Nephron (organoid): Measurements from ENCODE around the gene ARMH1.
"Not testable (repeated sequence)": the region's sequence is repeated elsewhere in the genome, so short reads cannot be mapped to it uniquely, and the experiment has no call there.

ENCODE experiments used
- H3K27ac Mint-ChIP-seq, 3 experiments: 2 replicates each; pipeline ENCODE4 v1.8.0; 2020; ENCODE audit warnings: mixed read lengths in 3 of 3, mild to moderate bottlenecking in 2 of 3, moderate library complexity in 1 of 3
- H3K27me3 Mint-ChIP-seq: 2 replicates; pipeline ENCODE4 v1.8.0; 2021; ENCODE audit warnings: low read depth, mild to moderate bottlenecking, moderate library complexity, mixed read lengths
- H3K36me3 Mint-ChIP-seq: 2 replicates; pipeline ENCODE4 v1.8.0; 2020; ENCODE audit warnings: low read depth, mixed read lengths
- H3K4me1 Mint-ChIP-seq: 2 replicates; pipeline ENCODE4 v1.8.0; 2020; ENCODE audit warnings: mixed read lengths
- H3K4me3 Mint-ChIP-seq, 3 experiments: 2 replicates each; pipeline ENCODE4 v1.8.0; 2020; ENCODE audit warnings: mild to moderate bottlenecking in 3 of 3, mixed read lengths in 3 of 3, moderate library complexity in 2 of 3
- H3K9me3 Mint-ChIP-seq: 2 replicates; pipeline ENCODE4 v1.8.0; 2020; ENCODE audit warnings: mixed read lengths
- TF ChIP-seq, protein P1 (sequence below), 3 experiments: fragments of 200-600 bp; sonication (generic); IDR thresholded peaks; one replicate each; pipeline ENCODE4 v1.5.0; 2021; ENCODE audit warnings: antibody characterized with exemption in 3 of 3; ENCODE audit not compliant: unreplicated experiment in 3 of 3

The ARMH1 gene

GRCh38 chr1:44696101-44696500 is 21.6 kb downstream of the ARMH1 start:
- Mint-ChIP-seq H3K36me3 (peaks cover 5% of the 10 kb centered on the region), H3K27me3 (peaks cover 4% of the 10 kb centered on the region), H3K4me3 (no peak overlapping the region), H3K27ac (no peak overlapping the region), H3K9me3 (no peaks in the 10 kb centered on the region), H3K4me1 (no peaks in the 10 kb centered on the region)
- TF ChIP-seq, protein P1, sequence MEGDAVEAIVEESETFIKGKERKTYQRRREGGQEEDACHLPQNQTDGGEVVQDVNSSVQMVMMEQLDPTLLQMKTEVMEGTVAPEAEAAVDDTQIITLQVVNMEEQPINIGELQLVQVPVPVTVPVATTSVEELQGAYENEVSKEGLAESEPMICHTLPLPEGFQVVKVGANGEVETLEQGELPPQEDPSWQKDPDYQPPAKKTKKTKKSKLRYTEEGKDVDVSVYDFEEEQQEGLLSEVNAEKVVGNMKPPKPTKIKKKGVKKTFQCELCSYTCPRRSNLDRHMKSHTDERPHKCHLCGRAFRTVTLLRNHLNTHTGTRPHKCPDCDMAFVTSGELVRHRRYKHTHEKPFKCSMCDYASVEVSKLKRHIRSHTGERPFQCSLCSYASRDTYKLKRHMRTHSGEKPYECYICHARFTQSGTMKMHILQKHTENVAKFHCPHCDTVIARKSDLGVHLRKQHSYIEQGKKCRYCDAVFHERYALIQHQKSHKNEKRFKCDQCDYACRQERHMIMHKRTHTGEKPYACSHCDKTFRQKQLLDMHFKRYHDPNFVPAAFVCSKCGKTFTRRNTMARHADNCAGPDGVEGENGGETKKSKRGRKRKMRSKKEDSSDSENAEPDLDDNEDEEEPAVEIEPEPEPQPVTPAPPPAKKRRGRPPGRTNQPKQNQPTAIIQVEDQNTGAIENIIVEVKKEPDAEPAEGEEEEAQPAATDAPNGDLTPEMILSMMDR (IDR thresholded peaks at IDR 0.05; ENCODE audit: unreplicated experiment in 3 of 3): no peak

- Mint-ChIP-seq H3K27me3 (peaks cover 4% of the 10 kb centered on the region), H3K4me1 (no peaks in the 10 kb centered on the region), H3K9me3 (no peaks in the 10 kb centered on the region), H3K36me3 (no peaks in the 10 kb centered on the region), H3K27ac (no peak overlapping the region), H3K4me3 (no peak overlapping the region)
- TF ChIP-seq, protein P1 (IDR thresholded peaks at IDR 0.05; ENCODE audit: unreplicated experiment in 3 of 3): no peak
These were observed 22.4 kb downstream of the ARMH1 start for GRCh38 chr1:44696789-44697345.

GRCh38 chr1:44698138-44698537 is 23.6 kb downstream of the ARMH1 start:
- H3K27me3 Mint-ChIP-seq: peaks cover 4% of the 10 kb centered on the region
- H3K36me3 Mint-ChIP-seq: no peaks in the 10 kb centered on the region
- no peak overlapping the region for H3K27ac Mint-ChIP-seq
- H3K9me3 Mint-ChIP-seq: no peaks in the 10 kb centered on the region
- TF ChIP-seq, protein P1 (IDR thresholded peaks at IDR 0.05; ENCODE audit: unreplicated experiment in 3 of 3): no peak
- H3K4me1 Mint-ChIP-seq: no peaks in the 10 kb centered on the region
- no peak overlapping the region for H3K4me3 Mint-ChIP-seq

GRCh38 chr1:44699375-44699774 is 24.9 kb downstream of the ARMH1 start:
- not testable (repeated sequence) for H3K4me3 Mint-ChIP-seq, H3K27ac Mint-ChIP-seq, H3K4me1 Mint-ChIP-seq, H3K36me3 Mint-ChIP-seq, H3K9me3 Mint-ChIP-seq, H3K27me3 Mint-ChIP-seq

GRCh38 chr1:44700573-44700972 is 26.1 kb downstream of the ARMH1 start:
- TF ChIP-seq, protein P1 (IDR thresholded peaks at IDR 0.05; ENCODE audit: unreplicated experiment in 3 of 3): no peak
- H3K27me3 Mint-ChIP-seq: peaks cover 4% of the 10 kb centered on the region
- no peak overlapping the region for H3K27ac Mint-ChIP-seq
- no peaks in the 10 kb centered on the region for H3K36me3 Mint-ChIP-seq
- H3K9me3 Mint-ChIP-seq: no peaks in the 10 kb centered on the region
- no peak overlapping the region for H3K4me3 Mint-ChIP-seq
- H3K4me1 Mint-ChIP-seq: no peaks in the 10 kb centered on the region

GRCh38 chr1:44701141-44701573 is 26.6 kb downstream of the ARMH1 start:
- Mint-ChIP-seq H3K4me3 (no peak overlapping the region), H3K9me3 (no peaks in the 10 kb centered on the region), H3K27me3 (peaks cover 4% of the 10 kb centered on the region), H3K4me1 (no peaks in the 10 kb centered on the region), H3K27ac (no peak overlapping the region), H3K36me3 (no peaks in the 10 kb centered on the region)
- TF ChIP-seq, protein P1 (IDR thresholded peaks at IDR 0.05; ENCODE audit: unreplicated experiment in 3 of 3): no peak
